PC-9 (cell line): Measurements from ENCODE around the gene ARRB1. TPM values are rescaled to one million over a fixed set of nuclear protein-coding genes. Genes with fewer than 3 reads are reported as not detected.

Experiments
- BruUV-seq: library from RNA; stranded (reverse); fragments of 400-500 nt; replicated peaks from 2 replicates; lab custom pipeline; 2021; lab: Mats Ljungman, UMichigan
- CTCF ChIA-PET: fragments of 300-600 bp; sonication (Branson Sonifier 250); formaldehyde crosslinking; loops from one replicate; lab custom pipeline; 2022; ENCODE audit warnings: antibody characterized with exemption; lab: Charles Lee
- POLR2A ChIA-PET: fragments of 300-600 bp; sonication (Branson Sonifier 250); formaldehyde crosslinking; loops from one replicate; lab custom pipeline; 2022; ENCODE audit warnings: antibody characterized with exemption; ENCODE audit not compliant: unreplicated experiment; lab: Charles Lee
- DNase-seq, 2 experiments: peaks; one replicate each; pipeline versions ENCODE4 v3.0.0 to v3.0.0-alpha.2; 2015 to 2022; ENCODE audit warnings: mixed read lengths in 1 of 2
- H2AFZ ChIP-seq: fragments of 200-600 bp; sonication (generic); 2 replicates; pipeline ENCODE4 v1.8.1; 2017; ENCODE audit warnings: antibody characterized with exemption
- H3F3A ChIP-seq: fragments of 200-600 bp; sonication (generic); 2 replicates; pipeline ENCODE4 v1.8.1; 2017; ENCODE audit warnings: antibody characterized with exemption, mild to moderate bottlenecking, low read depth; ENCODE audit not compliant: insufficient read depth
- H3K27ac ChIP-seq: fragments of 200-600 bp; sonication (generic); 2 replicates; pipeline ENCODE4 v1.6.1; 2016; ENCODE audit warnings: mixed run types
- H3K27me3 ChIP-seq: fragments of 200-600 bp; sonication (generic); 2 replicates; pipeline ENCODE4 v1.6.1; 2016; ENCODE audit warnings: low read depth, mixed run types; ENCODE audit not compliant: insufficient read depth
- H3K36me3 ChIP-seq: fragments of 200-600 bp; sonication (generic); 2 replicates; pipeline ENCODE4 v1.6.1; 2016; ENCODE audit warnings: low read depth, mixed run types
- H3K4me1 ChIP-seq: fragments of 200-600 bp; sonication (generic); replicated peaks from 2 replicates; pipeline ENCODE4 v1.6.1; 2016; ENCODE audit warnings: mixed run types; ENCODE audit not compliant: insufficient read depth
- H3K4me2 ChIP-seq: fragments of 200-600 bp; sonication (generic); 2 replicates; pipeline ENCODE4 v1.6.1; 2017; ENCODE audit warnings: mixed run types
- H3K4me3 ChIP-seq: fragments of 200-600 bp; sonication (generic); 2 replicates; pipeline ENCODE4 v1.6.1; 2016; ENCODE audit warnings: mixed run types
- H3K79me2 ChIP-seq: fragments of 200-600 bp; sonication (generic); 2 replicates; pipeline ENCODE4 v1.6.1; 2017; ENCODE audit warnings: low read depth, mixed run types
- H3K9me2 ChIP-seq: fragments of 200-600 bp; sonication (generic); 2 replicates; pipeline ENCODE4 v1.8.1; 2017; ENCODE audit warnings: mild to moderate bottlenecking; ENCODE audit not compliant: insufficient read depth
- H3K9me3 ChIP-seq: fragments of 200-600 bp; sonication (generic); 2 replicates; pipeline ENCODE4 v1.8.1; 2016; ENCODE audit warnings: low read depth; ENCODE audit not compliant: insufficient read depth
- H4K20me1 ChIP-seq: fragments of 200-600 bp; sonication (generic); 2 replicates; pipeline ENCODE4 v1.8.1; 2017; ENCODE audit not compliant: insufficient read depth
- CTCF ChIP-seq: fragments of 200-600 bp; sonication (generic); conservative IDR thresholded peaks from 2 replicates; pipeline ENCODE4 v1.6.1; 2017; ENCODE audit warnings: mixed run types, antibody characterized with exemption, mild to moderate bottlenecking, moderate library complexity
- EZH2 ChIP-seq: fragments of 200-600 bp; sonication (generic); IDR thresholded peaks from 2 replicates; pipeline ENCODE4 v1.8.0; 2017; ENCODE audit warnings: antibody characterized with exemption, low read depth
- intact Hi-C: fragments of 100-400 bp; cut with micrococcal nuclease; formaldehyde crosslinking; loops from one replicate; pipeline ENCODE4 v1.10.0; 2022; ENCODE audit not compliant: unreplicated experiment
- total RNA-seq: library from RNA; stranded (reverse); gene quantifications from 2 replicates; pipeline ENCODE4 v1.2.3, GENCODE V29; 2021

The ARRB1 gene
- total RNA-seq, 1 experiment from 2014 or later, result 31.8 TPM

- ChIA-PET POLR2A (no interaction called here), CTCF (no interaction called here)
- no peak for DNase-seq
- Histone ChIP-seq H3F3A (no peaks in the 10 kb centered on the region; the same call in 1 of the 2 replicates), H3K79me2 (no peaks in the 10 kb centered on the region), H3K27me3 (no peaks in the 10 kb centered on the region), H3K4me3 (no peak overlapping the region), H3K36me3 (no peaks in the 10 kb centered on the region), H3K27ac (no peak overlapping the region), H3K9me2 (no peaks in the 10 kb centered on the region), H4K20me1 (peaks cover 8% of the 10 kb centered on the region; the same call in 1 of the 2 replicates), H2AFZ (no peak overlapping the region), H3K9me3 (no peaks in the 10 kb centered on the region), H3K4me2 (no peak overlapping the region), H3K4me1 (no peaks in the 10 kb centered on the region)
- intact Hi-C loops, result no loop called here
- no TSS peak for BruUV-seq
- no peak for TF ChIP-seq CTCF
- no peak for TF ChIP-seq EZH2
These were observed 43.3 kb downstream of the ARRB1 start for GRCh38 chr11:75308116-75308515.

GRCh38 chr11:75307058-75307457 is 44.4 kb downstream of the ARRB1 start:
- Histone ChIP-seq H3F3A (no peaks in the 10 kb centered on the region; the same call in 1 of the 2 replicates), H3K27ac (no peak overlapping the region), H3K36me3 (no peaks in the 10 kb centered on the region), H4K20me1 (peaks cover 8% of the 10 kb centered on the region; the same call in 1 of the 2 replicates), H3K9me2 (no peaks in the 10 kb centered on the region), H3K4me1 (no peaks in the 10 kb centered on the region), H3K4me2 (no peak overlapping the region), H3K4me3 (no peak overlapping the region), H3K9me3 (no peaks in the 10 kb centered on the region), H2AFZ (no peak overlapping the region), H3K79me2 (no peaks in the 10 kb centered on the region), H3K27me3 (no peaks in the 10 kb centered on the region)
- CTCF ChIA-PET, result no interaction called here
- BruUV-seq, result no TSS peak
- no peak for TF ChIP-seq CTCF
- TF ChIP-seq EZH2, result no peak
- intact Hi-C loops, result no loop called here
- POLR2A ChIA-PET, result no interaction called here
- no peak for DNase-seq

GRCh38 chr11:75306529-75306928 is 44.9 kb downstream of the ARRB1 start:
- intact Hi-C loops, result no loop called here
- CTCF ChIA-PET, result no interaction called here

More at GRCh38 chr11:75306529-75306928, 44.9 kb downstream of the ARRB1 start:
- Histone ChIP-seq H4K20me1 (peaks cover 8% of the 10 kb centered on the region; the same call in 1 of the 2 replicates), H3F3A (no peaks in the 10 kb centered on the region; the same call in 1 of the 2 replicates), H3K27me3 (no peaks in the 10 kb centered on the region), H3K27ac (no peak overlapping the region), H2AFZ (no peak overlapping the region), H3K9me2 (no peaks in the 10 kb centered on the region), H3K4me3 (no peak overlapping the region), H3K36me3 (no peaks in the 10 kb centered on the region), H3K9me3 (no peaks in the 10 kb centered on the region), H3K4me2 (no peak overlapping the region), H3K4me1 (no peaks in the 10 kb centered on the region), H3K79me2 (no peaks in the 10 kb centered on the region)
- POLR2A ChIA-PET, result no interaction called here
- no TSS peak for BruUV-seq
- no peak for DNase-seq
- TF ChIP-seq CTCF (no peak), EZH2 (no peak)
